Muscle of leg (tissue), 16 donors: ENCODE results near the gene MS4A3. TPM values are rescaled to one million over a fixed set of nuclear protein-coding genes. Genes with fewer than 3 reads are reported as not detected.
"Not testable (repeated sequence)": the region's sequence is repeated elsewhere in the genome, so short reads cannot be mapped to it uniquely, and the experiment has no call there.

Source experiments
- DNase-seq: peaks from one replicate; pipeline ENCODE4 v3.0.0; 2013
- H3K27ac ChIP-seq: one replicate; pipeline ENCODE4 v1.5.1; 2013; ENCODE audit warnings: mild to moderate bottlenecking, low read length, control low read depth
- H3K27me3 ChIP-seq: one replicate; pipeline ENCODE4 v1.6.1; 2013; ENCODE audit warnings: low read length; ENCODE audit not compliant: control insufficient read depth, insufficient read depth
- H3K36me3 ChIP-seq: one replicate; pipeline ENCODE4 v1.6.1; 2013; ENCODE audit warnings: low read length; ENCODE audit not compliant: control insufficient read depth, insufficient read depth
- H3K4me1 ChIP-seq: one replicate; pipeline ENCODE4 v1.6.1; 2013; ENCODE audit warnings: low read length; ENCODE audit not compliant: control insufficient read depth, insufficient read depth
- H3K4me3 ChIP-seq: one replicate; pipeline ENCODE4 v1.5.1; 2013; ENCODE audit warnings: low read length, control low read depth
- H3K9me3 ChIP-seq: replicated peaks from 2 replicates; pipeline ENCODE4 v1.6.1; 2013; ENCODE audit warnings: low read depth, low read length; ENCODE audit not compliant: control insufficient read depth
- WGBS: methylation state at CpG from one replicate; pipeline ENCODE4 v1.1.5; 2013; ENCODE audit warnings: missing lambda C conversion rate; ENCODE audit not compliant: insufficient coverage; 5-methylcytosine and 5-hydroxymethylcytosine counted together
- long read RNA-seq, 11 donors: transcript quantifications; one replicate each; lab custom pipeline, GENCODE V29; 2026
- polyA plus RNA-seq, 8 donors: library from polyadenylated mRNA; unstranded; fragments of 120-200 nt; gene quantifications; one replicate each; pipeline versions ENCODE4 v1.2.1 to v1.2.3, GENCODE V29; 2013; ENCODE audit warnings: inconsistent platforms in 1 of 8, low replicate concordance in 1 of 8; ENCODE audit not compliant: insufficient read length in 8 of 8, insufficient read depth in 1 of 8
- total RNA-seq: library from RNA; stranded (reverse); fragments of 120-200 nt; gene quantifications from one replicate; pipeline ENCODE4 v1.2.4, GENCODE V29; 2013

The MS4A3 gene
- total RNA-seq, result 0.49 TPM
- polyA plus RNA-seq, result 1 to 10 TPM in 4 of 8 donors, under 1 TPM in 4; 0.36 to 2.0 (median 0.99) TPM
- long read RNA-seq, donor 1, result 0 reads
- long read RNA-seq, donor 2, result 0 reads
- long read RNA-seq, donor 3, result 0 reads
- long read RNA-seq, donor 4, result 0 reads
- long read RNA-seq, donor 5, partial matches to known transcripts, result 0 of 4 reads
- long read RNA-seq, donor 5, other reads (novel, unspliced or antisense), result 0 of 4 reads
- long read RNA-seq, donor 6, partial matches to known transcripts, result 0 of 1 reads
- long read RNA-seq, donor 6, other reads (novel, unspliced or antisense), result 0 of 1 reads
- long read RNA-seq, donor 7, partial matches to known transcripts, result 0 of 1 reads
- long read RNA-seq, donor 7, other reads (novel, unspliced or antisense), result 0 of 1 reads
- long read RNA-seq, donor 8, result 0 reads
- long read RNA-seq, donor 9, result 0 reads
- long read RNA-seq, donor 10, result 0 reads
- long read RNA-seq, donor 11, result 0 reads

GRCh38 chr11:60056349-60056969 is at the start of gene MS4A3:
Gene MS4A3 (plus strand): TSS chr11:60056665. CDS start chr11:60061161, 4,496 bp downstream.
- Histone ChIP-seq H3K36me3 (no peaks in the 10 kb centered on the region), H3K9me3 (no peaks in the 10 kb centered on the region), H3K27ac (no peak within 1 kb of the TSS), H3K4me1 (no peaks in the 10 kb centered on the region), H3K4me3 (no peak within 1 kb of the TSS), H3K27me3 (no peaks in the 10 kb centered on the region)
- DNase-seq, result no peak
- 87% methylated on average over 3 of the region's 8 CpGs for WGBS

- Histone ChIP-seq H3K27me3 (no peaks in the 10 kb centered on the region), H3K4me3 (no peak within 1 kb of the TSS), H3K27ac (no peak within 1 kb of the TSS), H3K9me3 (no peaks in the 10 kb centered on the region), H3K4me1 (no peaks in the 10 kb centered on the region), H3K36me3 (no peaks in the 10 kb centered on the region)
- DNase-seq, result no peak
- 83% methylated on average over 1 of the region's 1 CpG for WGBS
These were observed 39.6 kb upstream of the MS4A3 start, which contains the start of gene OOSP4B for GRCh38 chr11:60016881-60017280. Gene OOSP4B (plus strand): TSS chr11:60017181.

- no peaks in the 10 kb centered on the region for H3K9me3 ChIP-seq
- H3K36me3 ChIP-seq, result no peaks in the 10 kb centered on the region
- no peaks in the 10 kb centered on the region for H3K27me3 ChIP-seq
- H3K4me3 ChIP-seq, result no peak overlapping the region
- H3K27ac ChIP-seq, result no peak overlapping the region
- DNase-seq, result no peak
- H3K4me1 ChIP-seq, result no peaks in the 10 kb centered on the region
- 73% methylated on average over 1 of the region's 8 CpGs for WGBS
These were observed 38.4 kb upstream of the MS4A3 start for GRCh38 chr11:60018058-60018457.

GRCh38 chr11:60020376-60020775 is 36.1 kb upstream of the MS4A3 start:
- H3K36me3 ChIP-seq, H3K27ac ChIP-seq, H3K4me1 ChIP-seq, H3K27me3 ChIP-seq, DNase-seq, H3K9me3 ChIP-seq, H3K4me3 ChIP-seq: not testable (repeated sequence)
- 92% methylated on average over 23 of the region's 27 CpGs for WGBS

GRCh38 chr11:60029015-60029632 is 27.3 kb upstream of the MS4A3 start:
- H3K36me3 ChIP-seq, result no peaks in the 10 kb centered on the region
- H3K27me3 ChIP-seq, result no peaks in the 10 kb centered on the region
- no peak overlapping the region for H3K4me3 ChIP-seq
- H3K9me3 ChIP-seq, result no peaks in the 10 kb centered on the region
- no peak overlapping the region for H3K27ac ChIP-seq
- WGBS, result no CpG with 5 or more reads among the region's 3 CpGs
- H3K4me1 ChIP-seq, result no peaks in the 10 kb centered on the region
- DNase-seq, result no peak

- H3K9me3 ChIP-seq, result no peaks in the 10 kb centered on the region
- no peaks in the 10 kb centered on the region for H3K27me3 ChIP-seq
- no peaks in the 10 kb centered on the region for H3K4me1 ChIP-seq
- no peak within 1 kb of the TSS for H3K4me3 ChIP-seq
- no peak within 1 kb of the TSS for H3K27ac ChIP-seq
- H3K36me3 ChIP-seq, result no peaks in the 10 kb centered on the region
- no peak for DNase-seq
- 80% methylated on average over 4 of the region's 8 CpGs for WGBS
These were observed 16.4 kb upstream of the MS4A3 start, which contains the start of gene OOSP2 for GRCh38 chr11:60040109-60040508. Gene OOSP2 (plus strand): TSS chr11:60040409. CDS start chr11:60040460, 51 bp downstream.

- H3K27me3 ChIP-seq, H3K4me3 ChIP-seq, DNase-seq, H3K27ac ChIP-seq, H3K36me3 ChIP-seq, H3K9me3 ChIP-seq, H3K4me1 ChIP-seq: not testable (repeated sequence)
These were observed 6.0 kb upstream of the MS4A3 start for GRCh38 chr11:60050422-60050821.

GRCh38 chr11:60050839-60051238 is 5.6 kb upstream of the MS4A3 start:
- not testable (repeated sequence) for DNase-seq, H3K9me3 ChIP-seq, H3K27me3 ChIP-seq, H3K36me3 ChIP-seq, H3K4me1 ChIP-seq, H3K4me3 ChIP-seq, H3K27ac ChIP-seq
- WGBS, result no CpG with 5 or more reads among the region's 3 CpGs

GRCh38 chr11:60059052-60059451 is 2.6 kb downstream of the MS4A3 start:
- Histone ChIP-seq H3K4me3 (no peak overlapping the region), H3K27ac (no peak overlapping the region), H3K4me1 (no peaks in the 10 kb centered on the region), H3K27me3 (no peaks in the 10 kb centered on the region), H3K36me3 (no peaks in the 10 kb centered on the region), H3K9me3 (no peaks in the 10 kb centered on the region)
- no CpG with 5 or more reads among the region's 3 CpGs for WGBS
- no peak for DNase-seq
